Activated CD4-positive, alpha-beta T cell treated with anti-CD3 and anti-CD28 coated beads, Interleukin-2, amount 10 ng/mL, durations not matched to agents 7 days and 5 days (primary cell): ENCODE measurements around the gene NPTXR. TPM values are rescaled to one million over a fixed set of nuclear protein-coding genes. Genes with fewer than 3 reads are reported as not detected.
A peak's percentile ranks its signal among the peaks of the same experiment; 100 is the strongest.

ENCODE experiments used
- CTCF ChIA-PET: fragments of 350-600 bp; sonication (Branson Sonifier 250); formaldehyde crosslinking; loops from one replicate; lab custom pipeline; 2021; ENCODE audit warnings: antibody characterized with exemption; lab: Charles Lee
- POLR2A ChIA-PET: fragments of 350-600 bp; sonication (Branson Sonifier 250); formaldehyde crosslinking; loops from one replicate; lab custom pipeline; 2021; ENCODE audit warnings: antibody characterized with exemption; lab: Charles Lee
- DNase-seq: peaks from one replicate; pipeline ENCODE4 v3.0.0-alpha.2; 2020
- H3K27ac Mint-ChIP-seq: one replicate; pipeline ENCODE4 v1.8.0; 2021; ENCODE audit warnings: mild to moderate bottlenecking, moderate library complexity, mixed read lengths
- H3K27me3 Mint-ChIP-seq: one replicate; pipeline ENCODE4 v1.8.0; 2021; ENCODE audit warnings: mixed read lengths
- H3K36me3 Mint-ChIP-seq: one replicate; pipeline ENCODE4 v1.8.0; 2021; ENCODE audit warnings: low read depth, mixed read lengths
- H3K4me1 Mint-ChIP-seq: one replicate; pipeline ENCODE4 v1.8.0; 2021; ENCODE audit warnings: mixed read lengths
- H3K4me3 Mint-ChIP-seq: one replicate; pipeline ENCODE4 v1.8.0; 2021; ENCODE audit warnings: mild to moderate bottlenecking, moderate library complexity, mixed read lengths
- H3K9me3 Mint-ChIP-seq: one replicate; pipeline ENCODE4 v1.8.0; 2021; ENCODE audit warnings: mixed read lengths
- total RNA-seq, 2 experiments: library from RNA; stranded (reverse); gene quantifications; one replicate each; pipeline ENCODE4 v1.2.3, GENCODE V29; 2021

NPTXR gene
- total RNA-seq = 1 to 10 TPM; 1.1 to 1.2 TPM

GRCh38 chr22:38843657-38844314 lies at the start of gene NPTXR:
Gene NPTXR, minus strand, starts transcription at chr22:38844028.
- no peak within 1 kb of the TSS for H3K27ac Mint-ChIP-seq
- peak within 1 kb of the TSS; percentile 60 for H3K4me3 Mint-ChIP-seq
- H3K36me3 Mint-ChIP-seq = no peaks in the 10 kb centered on the region
- POLR2A ChIA-PET = no interaction called here
- H3K4me1 Mint-ChIP-seq = peaks cover 5% of the 10 kb centered on the region
- CTCF ChIA-PET = interaction anchor here (0.6 to 2.0 kb wide), 7 partner anchors 9 to 284 kb away, joined by 3 to 5 read pairs (median 3); no protein-coding TSS in a partner anchor
- DNase-seq = peak; percentile 25
- no peaks in the 10 kb centered on the region for H3K9me3 Mint-ChIP-seq
- H3K27me3 Mint-ChIP-seq = peaks cover 51% of the 10 kb centered on the region

GRCh38 chr22:38891256-38891655 lies 47.4 kb upstream of the NPTXR start:
- DNase-seq = no peak
- H3K4me3 Mint-ChIP-seq = no peak overlapping the region
- no peaks in the 10 kb centered on the region for H3K4me1 Mint-ChIP-seq
- no peaks in the 10 kb centered on the region for H3K36me3 Mint-ChIP-seq
- peaks cover 9% of the 10 kb centered on the region for H3K9me3 Mint-ChIP-seq
- no peak overlapping the region for H3K27ac Mint-ChIP-seq
- ChIA-PET POLR2A (no interaction called here), CTCF (interaction anchor here (1.4 kb wide), 1 partner anchor 17 kb away, joined by 3 read pairs; no protein-coding TSS in a partner anchor)
- peaks cover 32% of the 10 kb centered on the region for H3K27me3 Mint-ChIP-seq

- H3K27ac Mint-ChIP-seq = no peak overlapping the region
- peaks cover 29% of the 10 kb centered on the region for H3K27me3 Mint-ChIP-seq
- no peaks in the 10 kb centered on the region for H3K36me3 Mint-ChIP-seq
- H3K4me1 Mint-ChIP-seq = no peaks in the 10 kb centered on the region
- ChIA-PET POLR2A (no interaction called here), CTCF (interaction anchor here (0.6 to 1.5 kb wide), 4 partner anchors 12 to 817 kb away, joined by 3 to 4 read pairs (median 3); no protein-coding TSS in a partner anchor)
- no peak overlapping the region for H3K4me3 Mint-ChIP-seq
- DNase-seq = no peak
- peaks cover 9% of the 10 kb centered on the region for H3K9me3 Mint-ChIP-seq
Observed at GRCh38 chr22:38890377-38890776, 46.5 kb upstream of the NPTXR start.

GRCh38 chr22:38886333-38886732 lies 42.5 kb upstream of the NPTXR start:
- Mint-ChIP-seq H3K4me3 (no peak overlapping the region), H3K36me3 (no peaks in the 10 kb centered on the region), H3K4me1 (peaks cover 19% of the 10 kb centered on the region), H3K9me3 (peaks cover 9% of the 10 kb centered on the region), H3K27me3 (peaks cover 2% of the 10 kb centered on the region), H3K27ac (no peak overlapping the region)
- ChIA-PET POLR2A (no interaction called here), CTCF (no interaction called here)
- no peak for DNase-seq

GRCh38 chr22:38882972-38883622 lies 39.3 kb upstream of the NPTXR start:
- DNase-seq = no peak
- peaks cover 1% of the 10 kb centered on the region for H3K27me3 Mint-ChIP-seq
- CTCF ChIA-PET = no interaction called here
- POLR2A ChIA-PET = no interaction called here
- H3K4me3 Mint-ChIP-seq = no peak overlapping the region
- peaks cover 19% of the 10 kb centered on the region for H3K4me1 Mint-ChIP-seq
- H3K36me3 Mint-ChIP-seq = no peaks in the 10 kb centered on the region
- H3K27ac Mint-ChIP-seq = peak overlapping the region; percentile 65
- peaks cover 5% of the 10 kb centered on the region for H3K9me3 Mint-ChIP-seq

- H3K4me3 Mint-ChIP-seq = no peak overlapping the region
- DNase-seq = no peak
- ChIA-PET CTCF (interaction anchor here (4.2 kb wide), 1 partner anchor 12 kb away, joined by 22 read pairs; no protein-coding TSS in a partner anchor), POLR2A (interaction anchor here (0.6 kb wide), 1 partner anchor 39 kb away, joined by 5 read pairs; no protein-coding TSS in a partner anchor)
- H3K4me1 Mint-ChIP-seq = peaks cover 19% of the 10 kb centered on the region
- no peaks in the 10 kb centered on the region for H3K9me3 Mint-ChIP-seq
- H3K27ac Mint-ChIP-seq = peak overlapping the region; percentile 46
- peaks cover 1% of the 10 kb centered on the region for H3K27me3 Mint-ChIP-seq
- H3K36me3 Mint-ChIP-seq = no peaks in the 10 kb centered on the region
Observed at GRCh38 chr22:38881997-38882879, 38.4 kb upstream of the NPTXR start.

- no peaks in the 10 kb centered on the region for H3K9me3 Mint-ChIP-seq
- peaks cover 1% of the 10 kb centered on the region for H3K27me3 Mint-ChIP-seq
- H3K4me1 Mint-ChIP-seq = peaks cover 19% of the 10 kb centered on the region
- no peaks in the 10 kb centered on the region for H3K36me3 Mint-ChIP-seq
- DNase-seq = no peak
- H3K4me3 Mint-ChIP-seq = no peak overlapping the region
- H3K27ac Mint-ChIP-seq = no peak overlapping the region
- ChIA-PET CTCF (interaction anchor here (0.6 to 4.2 kb wide), 5 partner anchors 12 to 1132 kb away, joined by 3 to 22 read pairs (median 3); no protein-coding TSS in a partner anchor), POLR2A (interaction anchor here (0.6 kb wide), 1 partner anchor 113 kb away, joined by 3 read pairs; no protein-coding TSS in a partner anchor)
Observed at GRCh38 chr22:38881464-38881871, 37.6 kb upstream of the NPTXR start.

- POLR2A ChIA-PET = no interaction called here
- CTCF ChIA-PET = interaction anchor here (4.2 kb wide), 1 partner anchor 10 kb away, joined by 22 read pairs; no protein-coding TSS in a partner anchor
- no peak for DNase-seq
- H3K9me3 Mint-ChIP-seq = no peaks in the 10 kb centered on the region
- H3K27me3 Mint-ChIP-seq = peaks cover 1% of the 10 kb centered on the region
- H3K4me3 Mint-ChIP-seq = no peak overlapping the region
- H3K4me1 Mint-ChIP-seq = peaks cover 19% of the 10 kb centered on the region
- no peaks in the 10 kb centered on the region for H3K36me3 Mint-ChIP-seq
- no peak overlapping the region for H3K27ac Mint-ChIP-seq
Observed at GRCh38 chr22:38879961-38880360, 36.1 kb upstream of the NPTXR start.

GRCh38 chr22:38879108-38879729 lies 35.4 kb upstream of the NPTXR start:
- Mint-ChIP-seq H3K4me3 (no peak overlapping the region), H3K36me3 (no peaks in the 10 kb centered on the region), H3K9me3 (no peaks in the 10 kb centered on the region), H3K27ac (no peak overlapping the region), H3K4me1 (peaks cover 20% of the 10 kb centered on the region), H3K27me3 (peaks cover 1% of the 10 kb centered on the region)
- ChIA-PET CTCF (interaction anchor here (1.0 to 4.2 kb wide), 3 partner anchors 9 to 21 kb away, joined by 3 to 22 read pairs (median 3); no protein-coding TSS in a partner anchor), POLR2A (no interaction called here)
- no peak for DNase-seq

GRCh38 chr22:38878001-38878400 lies 34.2 kb upstream of the NPTXR start:
- no peak overlapping the region for H3K4me3 Mint-ChIP-seq
- ChIA-PET POLR2A (no interaction called here), CTCF (interaction anchor here (0.7 to 1.2 kb wide), 3 partner anchors 10 to 244 kb away, joined by 3 read pairs; no protein-coding TSS in a partner anchor)

GRCh38 chr22:38874529-38875222 lies 30.8 kb upstream of the NPTXR start:
- DNase-seq = no peak
- Mint-ChIP-seq H3K36me3 (no peaks in the 10 kb centered on the region), H3K27me3 (peaks cover 6% of the 10 kb centered on the region), H3K27ac (no peak overlapping the region), H3K9me3 (no peaks in the 10 kb centered on the region), H3K4me1 (peaks cover 35% of the 10 kb centered on the region), H3K4me3 (no peak overlapping the region)
- ChIA-PET CTCF (interaction anchor here (0.5 to 1.4 kb wide), 5 partner anchors 17 to 248 kb away, joined by 3 to 4 read pairs (median 3); no protein-coding TSS in a partner anchor), POLR2A (no interaction called here)

More at GRCh38 chr22:38878001-38878400, 34.2 kb upstream of the NPTXR start:
- Mint-ChIP-seq H3K4me1 (peaks cover 25% of the 10 kb centered on the region), H3K36me3 (no peaks in the 10 kb centered on the region), H3K27ac (no peak overlapping the region), H3K27me3 (peaks cover 6% of the 10 kb centered on the region), H3K9me3 (no peaks in the 10 kb centered on the region)
- no peak for DNase-seq
